Measurements from ENCODE around the gene MED7. TPM values are rescaled to one million over a fixed set of nuclear protein-coding genes. Genes with fewer than 3 reads are reported as not detected.

MED7 gene
- total and polyA plus RNA-seq, 2 of the 8 experiments (the other 6 are each of a cell fraction or from before 2014, with no cell fraction given): 6.9 to 9.5 TPM

GRCh38 chr5:157142317-157143126, at the start of gene MED7 (continued):
- TF ChIP-seq CHD7 (IDR thresholded peaks at IDR 0.05; ENCODE audit: insufficient replicate concordance, low read length): peak; percentile 24
- no peak for TF ChIP-seq USF2 (IDR thresholded peaks at IDR 0.05; ENCODE audit: low read length)
- TF ChIP-seq KDM1A (IDR thresholded peaks at IDR 0.05; ENCODE audit: borderline replicate concordance, low read length): peak; percentile 92
- no peak for TF ChIP-seq RNF2 (IDR thresholded peaks at IDR 0.05; ENCODE audit: borderline replicate concordance, low read depth, low read length, missing control alignments, poor library complexity, severe bottlenecking)
- no peak for TF ChIP-seq BACH1 (IDR thresholded peaks at IDR 0.05; ENCODE audit: low read length)
- no peak for TF ChIP-seq RAD21 (IDR thresholded peaks at IDR 0.05 in 1 of 2, conservative IDR thresholded peaks at IDR 0.05 in 1 of 2; ENCODE audit: low read depth in 2 of 2, low read length in 2 of 2)
- peak; percentile 82 for TF ChIP-seq ASH2L (IDR thresholded peaks at IDR 0.05; ENCODE audit: low read length)
